BE2C (cell line): Measurements from ENCODE around the gene PDGFRA.

Experiments used
- DNase-seq: peaks from one replicate; pipeline ENCODE4 v3.0.0-alpha.2; 2020
- H3K27me3 ChIP-seq: fragments of 250-450 bp; sonication (Bioruptor Pico); 2 replicates; pipeline ENCODE4 v1.5.1; 2020; ENCODE audit warnings: mild to moderate bottlenecking
- H3K36me3 ChIP-seq: fragments of 250-450 bp; sonication (Bioruptor Pico); 2 replicates; pipeline ENCODE4 v1.5.1; 2020; ENCODE audit warnings: mild to moderate bottlenecking
- H3K4me1 ChIP-seq: fragments of 250-450 bp; sonication (Bioruptor Pico); 2 replicates; pipeline ENCODE4 v1.5.1; 2020
- H3K4me3 ChIP-seq: 2 replicates; pipeline ENCODE4 v1.5.1; 2011; ENCODE audit warnings: low read depth, low read length
- H3K9me3 ChIP-seq: fragments of 250-450 bp; sonication (Bioruptor Pico); 2 replicates; pipeline ENCODE4 v1.5.1; 2020
- CTCF ChIP-seq: IDR thresholded peaks from 2 replicates; pipeline ENCODE4 v1.5.1; 2012; ENCODE audit warnings: mild to moderate bottlenecking, low read depth, low read length

Gene PDGFRA

GRCh38 chr4:54189140-54189539 is 40.0 kb upstream of the PDGFRA start:
- DNase-seq, result no peak
- no peaks in the 10 kb centered on the region for H3K4me1 ChIP-seq
- no peaks in the 10 kb centered on the region for H3K9me3 ChIP-seq
- no peaks in the 10 kb centered on the region for H3K36me3 ChIP-seq
- no peaks in the 10 kb centered on the region for H3K27me3 ChIP-seq
- no peak overlapping the region for H3K4me3 ChIP-seq
- no peak for TF ChIP-seq CTCF

GRCh38 chr4:54192811-54193210 is 36.3 kb upstream of the PDGFRA start:
- Histone ChIP-seq H3K36me3 (no peaks in the 10 kb centered on the region), H3K4me1 (peaks cover 3% of the 10 kb centered on the region), H3K27me3 (no peaks in the 10 kb centered on the region), H3K9me3 (no peaks in the 10 kb centered on the region), H3K4me3 (no peak overlapping the region)
- no peak for TF ChIP-seq CTCF
- no peak for DNase-seq

- H3K27me3 ChIP-seq, result no peaks in the 10 kb centered on the region
- H3K4me1 ChIP-seq, result peaks cover 10% of the 10 kb centered on the region
- H3K36me3 ChIP-seq, result no peaks in the 10 kb centered on the region
- no peak for TF ChIP-seq CTCF
- H3K4me3 ChIP-seq, result peak overlapping the region; percentile 26
- H3K9me3 ChIP-seq, result no peaks in the 10 kb centered on the region
- DNase-seq, result peak; percentile 42
Measured at GRCh38 chr4:54197926-54198325, 31.2 kb upstream of the PDGFRA start.

- H3K9me3 ChIP-seq, result no peaks in the 10 kb centered on the region
- peaks cover 10% of the 10 kb centered on the region for H3K4me1 ChIP-seq
- DNase-seq, result no peak
- no peaks in the 10 kb centered on the region for H3K36me3 ChIP-seq
- H3K4me3 ChIP-seq, result no peak overlapping the region
- H3K27me3 ChIP-seq, result no peaks in the 10 kb centered on the region
- TF ChIP-seq CTCF, result no peak
Measured at GRCh38 chr4:54199919-54200318, 29.2 kb upstream of the PDGFRA start.

GRCh38 chr4:54209617-54210016 is 19.5 kb upstream of the PDGFRA start:
- Histone ChIP-seq H3K9me3 (no peaks in the 10 kb centered on the region), H3K27me3 (no peaks in the 10 kb centered on the region), H3K4me3 (no peak overlapping the region), H3K4me1 (no peaks in the 10 kb centered on the region), H3K36me3 (no peaks in the 10 kb centered on the region)
- DNase-seq, result no peak
- no peak for TF ChIP-seq CTCF

GRCh38 chr4:54213001-54213400 is 16.1 kb upstream of the PDGFRA start:
- Histone ChIP-seq H3K4me3 (no peak overlapping the region), H3K27me3 (no peaks in the 10 kb centered on the region), H3K9me3 (no peaks in the 10 kb centered on the region), H3K4me1 (no peaks in the 10 kb centered on the region; the same call in 1 of the 2 replicates), H3K36me3 (no peaks in the 10 kb centered on the region)
- no peak for DNase-seq
- no peak for TF ChIP-seq CTCF
